Esophagus muscularis mucosa (tissue), 4 donors: ENCODE results near the gene MALL. TPM values are rescaled to one million over a fixed set of nuclear protein-coding genes. Genes with fewer than 3 reads are reported as not detected.
A peak's percentile ranks its signal among the peaks of the same experiment; 100 is the strongest.
"Not testable (repeated sequence)": the region's sequence is repeated elsewhere in the genome, so short reads cannot be mapped to it uniquely, and the experiment has no call there.

ENCODE experiments used
- DNase-seq: peaks from one replicate; pipeline ENCODE4 v3.0.0-alpha.2; 2017; ENCODE audit errors: extremely low spot score
- H3K27ac ChIP-seq, 4 donors: fragments of 200-600 bp; sonication (generic); replicated peaks in 1 of 4; 1 replicate in 3 of 4; 2 replicates in 1 of 4; pipeline ENCODE4 v1.5.1; 2016 to 2019; ENCODE audit warnings: mild to moderate bottlenecking in 1 of 4
- H3K27me3 ChIP-seq, 4 donors: fragments of 200-600 bp; sonication (generic); one replicate each; pipeline versions ENCODE4 v1.5.1 to v1.6.0; 2016 to 2019
- H3K36me3 ChIP-seq, 4 donors: fragments of 200-600 bp; sonication (generic); one replicate each; pipeline ENCODE4 v1.5.1; 2016 to 2019
- H3K4me1 ChIP-seq, 4 donors: fragments of 200-600 bp; sonication (generic); one replicate each; pipeline ENCODE4 v1.5.1; 2016 to 2019
- H3K4me3 ChIP-seq, 4 donors: fragments of 200-600 bp; sonication (generic); 1 replicate in 2 of 4; 2 replicates in 2 of 4; pipeline ENCODE4 v1.5.1; 2016 to 2019; ENCODE audit warnings: mild to moderate bottlenecking in 4 of 4, moderate library complexity in 1 of 4
- H3K9me3 ChIP-seq, 4 donors: fragments of 200-600 bp; sonication (generic); 1 replicate in 3 of 4; 2 replicates in 1 of 4; pipeline ENCODE4 v1.5.1; 2016 to 2019
- WGBS: methylation state at CpG from one replicate; pipeline ENCODE4 v1.1.5; 2018; 5-methylcytosine and 5-hydroxymethylcytosine counted together
- intact Hi-C: fragments of 100-400 bp; cut with DNase I; formaldehyde crosslinking; loops from one replicate; pipeline ENCODE4 v1.15.1; 2023
- small RNA-seq, 3 donors: library from RNA; depleted of rRNA; stranded (forward); fragments of <200 nt; gene quantifications; one replicate each; pipeline ENCODE3, GENCODE V24; 2016
- total RNA-seq, 4 donors: library from RNA; depleted of rRNA; stranded (reverse); fragments of >200 nt; gene quantifications; one replicate each; pipeline versions ENCODE4 v1.1.0 to v1.2.1, GENCODE V29; 2016

The MALL gene
- total RNA-seq, 4 donors from 2014 or later: 5.0 to 20.4 (median 18.1) TPM

- DNase-seq: peak; percentile 50
- H3K4me3 ChIP-seq, intact Hi-C loops, H3K36me3 ChIP-seq, H3K4me1 ChIP-seq, H3K27ac ChIP-seq, H3K9me3 ChIP-seq, H3K27me3 ChIP-seq: not testable (repeated sequence)
- 81% methylated on average over 4 of the region's 16 CpGs for WGBS
Observed at GRCh38 chr2:110048255-110049197, 67.1 kb downstream of the MALL start.

GRCh38 chr2:110047225-110047624, 68.4 kb downstream of the MALL start:
- H3K27ac ChIP-seq, H3K4me3 ChIP-seq, H3K9me3 ChIP-seq, H3K36me3 ChIP-seq, DNase-seq, H3K27me3 ChIP-seq, H3K4me1 ChIP-seq, intact Hi-C loops: not testable (repeated sequence)
- no CpG with 5 or more reads among the region's 4 CpGs for WGBS

DNA sequence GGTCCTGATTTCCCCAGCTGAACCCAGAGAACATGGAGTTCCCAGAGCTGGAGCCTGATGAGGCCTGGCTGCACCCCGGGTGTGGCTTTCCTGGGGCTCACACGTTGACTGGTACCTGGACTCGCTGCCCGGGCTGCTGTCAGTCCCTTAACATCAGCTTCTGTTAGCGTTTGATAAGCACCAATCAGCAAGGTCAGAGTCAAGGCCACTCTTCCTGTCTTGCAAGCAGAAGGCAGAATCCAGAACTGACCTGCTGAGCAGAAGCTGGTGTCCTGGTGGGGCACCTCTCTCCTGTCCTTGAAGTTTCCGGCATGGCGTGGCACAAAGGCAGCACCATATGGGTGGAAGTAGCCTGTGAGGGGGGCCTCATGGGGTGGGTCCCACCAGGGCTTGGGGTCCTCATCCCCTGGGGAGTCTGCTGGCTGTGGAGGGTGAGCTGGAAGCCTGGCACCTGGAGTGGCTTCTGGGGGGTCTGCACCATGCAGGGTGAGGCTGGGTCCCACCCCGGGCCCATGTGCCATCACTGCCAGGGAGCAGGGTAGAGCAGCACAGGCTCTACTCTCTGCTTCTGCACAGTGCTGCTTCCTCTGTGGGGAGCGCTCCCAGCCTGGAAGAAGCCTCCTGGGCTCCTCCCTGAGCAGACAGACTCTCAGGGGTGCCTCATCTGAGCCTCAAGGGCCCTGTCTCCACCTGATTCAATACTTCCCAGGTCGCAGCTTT, 73.5 kb downstream of the MALL start:
- H3K36me3 ChIP-seq, H3K4me3 ChIP-seq, H3K27me3 ChIP-seq, H3K4me1 ChIP-seq, H3K9me3 ChIP-seq, intact Hi-C loops, H3K27ac ChIP-seq, DNase-seq: not testable (repeated sequence)
- WGBS: no CpG with 5 or more reads among the region's 10 CpGs

DNA sequence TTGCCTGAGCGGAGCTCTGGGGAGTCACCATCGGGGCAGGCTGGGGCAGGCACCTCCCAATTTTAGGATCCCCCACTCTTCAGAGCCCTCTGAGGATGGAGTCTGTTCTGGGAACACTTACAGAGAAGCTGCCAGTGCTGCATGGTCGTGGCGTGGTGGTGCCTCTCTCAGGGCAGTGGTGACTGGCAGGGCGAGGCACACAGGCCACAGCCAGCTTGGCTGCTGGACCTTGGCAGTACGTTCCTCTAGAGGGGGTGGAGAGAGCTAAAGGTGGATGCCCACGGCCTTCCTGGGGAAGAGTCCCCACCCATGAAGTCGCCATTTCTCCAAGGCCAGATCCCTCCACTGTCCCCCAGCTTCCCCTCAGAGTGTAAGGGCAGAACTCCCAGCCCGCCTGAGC, 78.3 kb downstream of the MALL start:
- DNase-seq, intact Hi-C loops, H3K27ac ChIP-seq, H3K27me3 ChIP-seq, H3K9me3 ChIP-seq, H3K4me1 ChIP-seq, H3K4me3 ChIP-seq, H3K36me3 ChIP-seq: not testable (repeated sequence)
- WGBS: no CpG with 5 or more reads among the region's 9 CpGs

DNA sequence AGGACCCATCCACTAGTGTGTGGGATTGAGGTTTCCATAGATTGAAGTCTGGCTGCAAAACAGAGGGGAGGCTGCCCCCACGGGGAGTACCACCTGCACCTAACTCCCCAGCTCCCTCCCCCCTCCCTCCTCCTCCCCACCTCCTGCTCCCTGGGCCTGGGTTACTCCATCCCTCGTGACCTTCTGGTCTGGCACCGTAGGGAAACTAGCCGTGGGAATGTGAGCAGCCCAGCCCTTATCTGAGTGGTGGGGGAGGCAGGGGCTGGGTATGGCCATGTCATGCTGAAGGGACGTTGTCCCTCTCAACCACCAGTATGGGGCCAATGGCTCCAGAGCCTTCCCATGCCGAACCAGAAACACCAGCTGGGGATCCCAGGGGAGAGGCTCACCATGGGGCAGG, 80.2 kb downstream of the MALL start:
- H3K27me3 ChIP-seq, H3K27ac ChIP-seq, DNase-seq, H3K4me3 ChIP-seq, H3K4me1 ChIP-seq, H3K36me3 ChIP-seq, H3K9me3 ChIP-seq, intact Hi-C loops: not testable (repeated sequence)
- no CpG with 5 or more reads among the region's 6 CpGs for WGBS

DNA sequence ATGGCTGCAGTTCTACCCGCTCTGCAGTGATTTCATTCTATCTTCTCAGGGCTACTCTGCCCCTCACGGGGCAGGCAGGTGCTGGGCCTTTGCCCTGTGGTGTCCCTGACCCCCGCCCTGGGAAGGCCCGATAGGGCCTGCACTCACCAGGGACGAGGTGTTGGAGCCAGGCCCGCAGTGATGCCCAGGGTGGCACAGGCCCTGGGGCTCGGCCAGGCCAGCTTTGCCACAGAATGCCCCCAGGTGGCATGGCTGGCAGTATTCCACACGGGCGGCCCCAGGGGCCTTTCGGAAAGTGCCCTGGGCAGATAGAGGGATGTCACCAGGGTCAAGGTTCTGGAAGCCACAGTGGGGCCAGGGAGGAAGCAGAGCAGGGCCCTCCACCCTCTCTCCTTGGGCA, 80.7 kb downstream of the MALL start:
- WGBS: no CpG with 5 or more reads among the region's 10 CpGs
- H3K4me1 ChIP-seq, DNase-seq, H3K9me3 ChIP-seq, H3K36me3 ChIP-seq, H3K27ac ChIP-seq, H3K27me3 ChIP-seq, H3K4me3 ChIP-seq, intact Hi-C loops: not testable (repeated sequence)

Small RNA genes within 50 kb of the gene (small RNA-seq; reads per million reads assigned to genes)
- gene MIR4267: 0 reads per million in 3 donors
- 0 reads per million in 3 donors for gene MIR4436B1

Other genes with a start within 250 kb of the MALL start
- gene LIMS3, start 217.1 kb downstream of the MALL start, total RNA-seq: 1 to 10 TPM; 1.9 to 7.0 (median 3.6) TPM
- 1 to 10 TPM; 6.3 to 9.7 (median 7.3) TPM for gene NPHP1, start 89.2 kb upstream of the MALL start, total RNA-seq
- 100 to 1,000 TPM in 3 of 4 donors, 10 to 100 TPM in 1; 78.2 to 186 (median 136) TPM for gene MTLN, start 96.7 kb upstream of the MALL start, total RNA-seq